Transverse colon (tissue), 3 donors: Measurements from ENCODE around the gene RIMBP2.

ENCODE experiments used
- CTCF ChIP-seq, 5 experiments: fragments of 200-600 bp in 3 of 5; fragments of 450-650 bp in 2 of 5; sonication (generic) in 3 of 5; IDR thresholded peaks; 1 replicate in 2 of 5; 2 replicates in 3 of 5; pipeline ENCODE4 v1.5.1; 2016 to 2017; ENCODE audit warnings: antibody characterized with exemption in 5 of 5, inconsistent platforms in 3 of 5, mild to moderate bottlenecking in 2 of 5, moderate library complexity in 1 of 5
- EP300 ChIP-seq: sonication (generic); formaldehyde crosslinking; IDR thresholded peaks from one replicate; pipeline ENCODE4 v1.6.1; 2017; ENCODE audit warnings: antibody characterized with exemption, low read depth
- POLR2A ChIP-seq: fragments of 450-650 bp; IDR thresholded peaks from one replicate; pipeline ENCODE4 v1.6.1; 2016; ENCODE audit warnings: antibody characterized with exemption, mild to moderate bottlenecking, moderate library complexity

- TF ChIP-seq POLR2A: no peak
- no peak for TF ChIP-seq EP300
- TF ChIP-seq CTCF (IDR thresholded peaks at IDR 0.05): no peak
These were observed 7.5 kb downstream of the RIMBP2 start for GRCh38 chr12:130708648-130709047.
